Measurements from ENCODE around the gene CHGA.

The CHGA gene

GRCh38 chr14:92964124-92965109 is 41.5 kb downstream of the CHGA start:
- Mint-ChIP-seq H3K27ac (no peak overlapping the region), H3K36me3 (ENCODE audit: low read depth) (no peaks in the 10 kb centered on the region), H3K4me1 (ENCODE audit: low read depth) (no peaks in the 10 kb centered on the region), H3K9me3 (no peaks in the 10 kb centered on the region), H3K4me3 (no peak overlapping the region), H3K27me3 (ENCODE audit: low read depth) (no peaks in the 10 kb centered on the region)

GRCh38 chr14:92965281-92965680 is 42.3 kb downstream of the CHGA start:
- Mint-ChIP-seq H3K27me3 (ENCODE audit: low read depth) (no peaks in the 10 kb centered on the region), H3K27ac (no peak overlapping the region), H3K4me3 (no peak overlapping the region), H3K4me1 (ENCODE audit: low read depth) (no peaks in the 10 kb centered on the region), H3K9me3 (no peaks in the 10 kb centered on the region), H3K36me3 (ENCODE audit: low read depth) (no peaks in the 10 kb centered on the region)

- Mint-ChIP-seq H3K27me3 (ENCODE audit: low read depth) (no peaks in the 10 kb centered on the region), H3K9me3 (no peaks in the 10 kb centered on the region), H3K4me1 (ENCODE audit: low read depth) (no peaks in the 10 kb centered on the region), H3K27ac (no peak overlapping the region), H3K4me3 (no peak overlapping the region), H3K36me3 (ENCODE audit: low read depth) (no peaks in the 10 kb centered on the region)
Observed at GRCh38 chr14:92967346-92967926, 44.5 kb downstream of the CHGA start.

GRCh38 chr14:92968291-92969020 is 45.5 kb downstream of the CHGA start:
- no peaks in the 10 kb centered on the region for H3K4me1 Mint-ChIP-seq (ENCODE audit: low read depth)
- H3K27me3 Mint-ChIP-seq (ENCODE audit: low read depth) = no peaks in the 10 kb centered on the region
- H3K36me3 Mint-ChIP-seq (ENCODE audit: low read depth) = no peaks in the 10 kb centered on the region

GRCh38 chr14:92969430-92969829 is 46.5 kb downstream of the CHGA start:
- Mint-ChIP-seq H3K27me3 (ENCODE audit: low read depth) (no peaks in the 10 kb centered on the region), H3K4me3 (no peak overlapping the region), H3K27ac (no peak overlapping the region)

More at GRCh38 chr14:92968291-92969020, 45.5 kb downstream of the CHGA start:
- Mint-ChIP-seq H3K27ac (no peak overlapping the region), H3K4me3 (no peak overlapping the region), H3K9me3 (peaks cover 6% of the 10 kb centered on the region)

GRCh38 chr14:92969871-92970270 is 46.9 kb downstream of the CHGA start:
- Mint-ChIP-seq H3K27ac (no peak overlapping the region), H3K4me3 (no peak overlapping the region), H3K36me3 (ENCODE audit: low read depth) (no peaks in the 10 kb centered on the region), H3K4me1 (ENCODE audit: low read depth) (no peaks in the 10 kb centered on the region), H3K9me3 (peaks cover 6% of the 10 kb centered on the region), H3K27me3 (ENCODE audit: low read depth) (no peaks in the 10 kb centered on the region)

More at GRCh38 chr14:92969430-92969829, 46.5 kb downstream of the CHGA start:
- no peaks in the 10 kb centered on the region for H3K36me3 Mint-ChIP-seq (ENCODE audit: low read depth)
- no peaks in the 10 kb centered on the region for H3K4me1 Mint-ChIP-seq (ENCODE audit: low read depth)
- H3K9me3 Mint-ChIP-seq = peaks cover 6% of the 10 kb centered on the region

- H3K27me3 Mint-ChIP-seq (ENCODE audit: low read depth) = no peaks in the 10 kb centered on the region
- H3K4me1 Mint-ChIP-seq (ENCODE audit: low read depth) = no peaks in the 10 kb centered on the region
- peaks cover 6% of the 10 kb centered on the region for H3K9me3 Mint-ChIP-seq
- no peak overlapping the region for H3K4me3 Mint-ChIP-seq
- H3K27ac Mint-ChIP-seq = no peak overlapping the region
- peaks cover under 1% of the 10 kb centered on the region for H3K36me3 Mint-ChIP-seq (ENCODE audit: low read depth)
Observed at GRCh38 chr14:92970271-92970670, 47.3 kb downstream of the CHGA start.

- Mint-ChIP-seq H3K9me3 (peaks cover 19% of the 10 kb centered on the region), H3K4me1 (ENCODE audit: low read depth) (no peaks in the 10 kb centered on the region), H3K27ac (no peak overlapping the region), H3K4me3 (no peak overlapping the region), H3K27me3 (ENCODE audit: low read depth) (no peaks in the 10 kb centered on the region), H3K36me3 (ENCODE audit: low read depth) (peaks cover 12% of the 10 kb centered on the region)
Observed at GRCh38 chr14:92971601-92972180, 48.7 kb downstream of the CHGA start.

GRCh38 chr14:92973261-92973797 is 50.4 kb downstream of the CHGA start:
- Mint-ChIP-seq H3K27ac (no peak overlapping the region), H3K4me3 (no peak overlapping the region), H3K9me3 (peaks cover 34% of the 10 kb centered on the region), H3K36me3 (ENCODE audit: low read depth) (peaks cover 28% of the 10 kb centered on the region), H3K27me3 (ENCODE audit: low read depth) (no peaks in the 10 kb centered on the region), H3K4me1 (ENCODE audit: low read depth) (no peaks in the 10 kb centered on the region)

GRCh38 chr14:92973798-92974372 is 50.9 kb downstream of the CHGA start:
- H3K36me3 Mint-ChIP-seq (ENCODE audit: low read depth) = peaks cover 31% of the 10 kb centered on the region

GRCh38 chr14:92974541-92975345 is 51.8 kb downstream of the CHGA start:
- H3K4me3 Mint-ChIP-seq = no peak overlapping the region
- peaks cover 40% of the 10 kb centered on the region for H3K36me3 Mint-ChIP-seq (ENCODE audit: low read depth)
- peaks cover 46% of the 10 kb centered on the region for H3K9me3 Mint-ChIP-seq
- H3K27me3 Mint-ChIP-seq (ENCODE audit: low read depth) = no peaks in the 10 kb centered on the region
- no peak overlapping the region for H3K27ac Mint-ChIP-seq
- H3K4me1 Mint-ChIP-seq (ENCODE audit: low read depth) = no peaks in the 10 kb centered on the region

More at GRCh38 chr14:92973798-92974372, 50.9 kb downstream of the CHGA start:
- Mint-ChIP-seq H3K4me1 (ENCODE audit: low read depth) (no peaks in the 10 kb centered on the region), H3K27me3 (ENCODE audit: low read depth) (no peaks in the 10 kb centered on the region), H3K9me3 (peaks cover 37% of the 10 kb centered on the region), H3K27ac (no peak overlapping the region), H3K4me3 (no peak overlapping the region)

- peaks cover 57% of the 10 kb centered on the region for H3K9me3 Mint-ChIP-seq
- H3K36me3 Mint-ChIP-seq (ENCODE audit: low read depth) = peaks cover 46% of the 10 kb centered on the region
- no peaks in the 10 kb centered on the region for H3K4me1 Mint-ChIP-seq (ENCODE audit: low read depth)
- no peak overlapping the region for H3K27ac Mint-ChIP-seq
- no peak overlapping the region for H3K4me3 Mint-ChIP-seq
- H3K27me3 Mint-ChIP-seq (ENCODE audit: low read depth) = no peaks in the 10 kb centered on the region
Observed at GRCh38 chr14:92976268-92976667, 53.3 kb downstream of the CHGA start.

All from T-helper 1 cell treated with Interleukin-12 subunit alpha and Interleukin-12 subunit beta and Interleukin-4 antibody, amounts not matched to agents 30 μg/mL and 1 μg/mL, for 36 hours (primary cell).